CD4-positive, alpha-beta T cell treated with Interleukin-4 for 4 hours (primary cell): Measurements from ENCODE around the gene EP400.
"Not testable (repeated sequence)": the region's sequence is repeated elsewhere in the genome, so short reads cannot be mapped to it uniquely, and the experiment has no call there.

ENCODE experiments used
- DNase-seq: peaks from one replicate; pipeline ENCODE4 v3.0.0-alpha.2; 2020

EP400 gene

DNA sequence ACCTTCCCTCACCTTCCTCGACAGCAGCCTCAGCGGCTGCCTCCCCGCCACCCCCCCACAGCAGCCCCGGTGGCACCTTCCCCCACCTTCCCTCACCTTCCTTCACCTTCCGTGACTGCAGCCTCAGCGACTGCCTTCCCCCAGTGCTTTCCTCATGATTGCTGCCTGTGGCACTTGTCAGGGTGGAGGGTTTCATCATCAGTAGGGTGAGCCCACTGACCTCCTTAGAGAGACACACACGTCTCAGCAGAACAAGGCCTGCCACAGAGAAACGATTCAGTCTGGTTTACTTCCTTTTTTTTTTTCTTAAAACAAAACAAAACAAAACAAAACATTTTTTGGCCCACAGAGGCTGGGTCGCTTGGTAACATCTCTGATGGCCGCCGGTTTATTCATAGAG is 75.0 kb downstream of the EP400 start:
- no peak for DNase-seq

DNA sequence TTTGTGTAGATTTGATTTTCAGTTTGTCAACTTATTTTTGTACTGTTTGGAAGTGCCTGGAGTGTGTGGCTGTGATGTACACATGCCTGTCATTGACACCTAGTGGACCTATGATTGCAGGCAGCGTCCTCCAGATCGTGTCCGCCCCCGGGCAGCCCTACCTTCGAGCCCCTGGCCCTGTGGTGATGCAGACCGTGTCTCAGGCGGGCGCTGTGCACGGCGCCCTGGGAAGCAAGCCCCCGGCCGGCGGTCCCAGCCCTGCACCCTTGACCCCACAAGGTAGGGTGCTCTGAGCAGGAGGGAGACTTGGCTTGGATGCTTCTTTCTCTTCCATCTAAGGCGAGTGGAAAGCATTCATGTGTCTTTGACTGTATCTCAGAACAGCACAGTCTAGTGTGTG is 75.8 kb downstream of the EP400 start:
- no peak for DNase-seq

DNA sequence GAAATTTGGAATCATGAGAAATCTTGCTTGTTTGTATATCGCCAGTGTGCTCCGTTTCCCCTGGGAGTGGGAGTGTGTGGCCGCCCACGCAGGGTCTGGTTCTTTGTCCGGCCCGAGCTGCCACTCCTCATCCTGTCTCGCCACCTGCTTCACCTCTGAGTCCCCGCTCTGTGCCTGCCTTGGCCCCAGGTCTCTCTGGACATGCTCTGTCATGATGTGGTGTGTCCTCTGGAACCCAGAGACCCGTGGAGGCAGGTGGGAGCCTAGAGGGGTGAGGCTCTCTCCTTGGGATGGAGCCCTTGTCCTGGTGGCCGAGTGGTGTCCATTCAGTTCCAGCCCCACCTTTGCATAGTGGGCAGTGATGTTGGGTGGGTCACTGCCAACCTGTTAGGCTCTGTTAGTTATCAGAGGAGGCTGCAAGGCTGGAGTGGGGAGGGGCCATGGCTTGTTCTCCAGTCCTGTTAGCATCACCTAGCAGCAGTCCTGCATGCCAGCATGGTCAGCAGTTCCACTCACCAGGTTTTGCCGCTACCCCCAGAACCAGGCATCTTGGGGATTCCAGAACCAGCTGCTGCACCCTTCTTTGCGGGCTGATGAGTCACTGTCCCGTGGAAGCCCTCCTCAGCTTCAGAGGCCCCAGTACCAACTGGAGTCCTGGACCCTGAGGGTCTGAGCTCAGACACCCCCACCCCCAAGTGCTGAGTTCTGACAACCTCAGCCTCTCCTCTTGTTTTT is 76.5 kb downstream of the EP400 start:
- DNase-seq, result no peak

DNA sequence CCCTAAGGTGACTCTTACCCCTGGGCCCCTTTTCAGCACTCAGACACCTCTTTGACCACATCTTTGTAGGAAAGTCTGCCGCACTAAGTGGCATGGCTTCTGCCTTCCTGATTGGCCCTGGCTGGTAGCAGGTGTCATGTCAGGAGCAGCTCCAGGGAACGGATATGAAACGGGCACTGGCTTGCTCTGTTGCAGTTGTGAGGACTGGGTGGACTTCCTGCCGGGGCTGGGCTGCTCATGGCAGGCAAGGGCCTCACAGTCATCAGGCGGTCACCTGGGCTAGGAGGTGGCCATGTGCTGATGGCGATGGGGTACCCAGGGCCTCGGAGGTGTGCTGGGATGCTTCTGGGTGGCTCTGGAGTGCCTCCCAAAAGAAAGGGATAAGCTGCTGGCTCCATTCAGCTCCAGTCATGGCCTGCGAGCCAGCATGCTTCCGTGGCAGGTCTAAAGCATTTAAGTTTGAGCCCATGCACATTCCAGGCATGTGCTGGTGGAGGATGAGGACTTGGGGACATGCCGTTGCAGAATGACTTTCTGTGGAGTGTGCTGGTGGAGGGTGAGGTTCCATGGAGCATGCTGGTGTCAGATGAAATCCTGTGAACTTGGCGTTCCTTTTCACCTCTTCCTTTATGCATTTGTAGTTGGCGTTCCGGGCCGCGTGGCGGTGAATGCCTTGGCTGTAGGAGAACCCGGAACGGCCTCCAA is 77.2 kb downstream of the EP400 start:
- DNase-seq, result no peak

DNA sequence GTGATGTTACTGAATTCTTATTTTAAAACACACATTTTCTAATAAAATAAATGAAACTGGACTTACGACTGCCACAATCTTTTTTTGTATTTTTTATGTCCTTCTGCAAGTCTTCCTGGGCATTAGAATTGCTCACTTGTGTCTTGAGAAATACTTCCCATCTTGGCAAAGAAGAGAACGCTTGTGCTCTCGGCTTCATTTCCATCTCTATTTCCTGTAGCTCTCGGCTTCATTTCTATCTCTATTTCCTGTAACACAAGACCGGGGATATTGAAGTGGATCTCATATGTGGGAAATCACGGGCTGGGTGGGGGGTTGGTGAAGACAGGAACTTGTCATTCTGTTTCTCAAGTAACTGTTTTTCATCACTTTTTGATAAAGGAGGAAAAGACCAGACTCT is 77.9 kb downstream of the EP400 start:
- DNase-seq, result no peak

DNA sequence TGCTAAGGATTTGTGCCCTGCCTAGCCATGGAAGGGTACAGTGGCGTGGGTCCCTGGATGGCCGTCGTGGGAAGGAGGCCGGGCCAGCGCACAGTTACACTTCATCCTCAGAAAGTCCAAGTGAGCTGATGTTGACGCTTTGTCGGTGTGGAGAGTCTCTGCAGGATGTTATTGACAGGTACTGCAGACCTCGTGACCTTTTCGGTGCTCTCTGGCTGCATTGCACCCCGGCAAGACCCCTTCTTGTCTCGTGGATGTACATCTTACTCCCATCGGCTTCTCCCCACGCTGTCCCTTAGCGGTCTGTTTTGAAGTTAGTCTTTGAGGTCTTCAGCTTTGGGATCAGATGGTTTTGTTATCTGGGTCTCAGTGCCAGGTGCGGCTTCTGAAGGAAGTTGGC is 78.4 kb downstream of the EP400 start:
- no peak for DNase-seq

DNA sequence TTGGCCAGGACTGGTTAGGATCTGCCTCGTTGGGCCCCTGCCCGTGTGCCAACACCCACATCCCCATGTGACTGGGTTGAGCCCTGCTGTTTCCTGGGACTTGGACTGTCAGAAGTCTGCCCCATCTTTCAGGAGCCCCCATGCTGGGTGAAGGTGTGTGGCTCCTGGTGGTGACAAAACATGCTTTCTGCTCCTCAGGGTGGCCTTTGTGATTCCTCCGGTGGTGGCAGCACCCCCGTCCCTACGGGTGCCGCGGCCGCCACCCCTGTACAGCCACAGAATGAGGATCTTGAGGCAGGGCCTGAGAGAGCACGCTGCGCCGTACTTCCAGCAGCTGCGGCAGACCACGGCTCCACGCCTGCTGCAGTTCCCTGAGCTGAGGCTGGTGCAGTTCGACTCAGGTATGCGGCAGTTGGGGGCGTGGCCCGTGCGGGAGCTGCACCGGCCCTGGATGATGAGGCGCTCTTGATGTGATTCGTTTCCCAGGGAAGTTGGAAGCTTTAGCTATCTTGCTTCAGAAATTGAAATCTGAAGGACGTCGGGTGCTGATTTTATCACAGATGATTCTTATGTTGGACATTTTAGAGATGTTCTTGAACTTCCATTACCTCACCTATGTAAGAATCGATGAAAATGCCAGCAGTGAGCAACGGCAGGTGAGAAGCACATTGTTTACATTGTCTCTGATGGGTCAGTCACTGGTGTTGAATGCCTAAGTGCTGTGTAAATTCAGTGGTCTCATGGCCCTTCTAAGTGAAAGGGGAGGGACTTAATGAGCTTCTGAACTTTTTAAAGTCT is 80.0 kb downstream of the EP400 start:
- DNase-seq, result no peak

DNA sequence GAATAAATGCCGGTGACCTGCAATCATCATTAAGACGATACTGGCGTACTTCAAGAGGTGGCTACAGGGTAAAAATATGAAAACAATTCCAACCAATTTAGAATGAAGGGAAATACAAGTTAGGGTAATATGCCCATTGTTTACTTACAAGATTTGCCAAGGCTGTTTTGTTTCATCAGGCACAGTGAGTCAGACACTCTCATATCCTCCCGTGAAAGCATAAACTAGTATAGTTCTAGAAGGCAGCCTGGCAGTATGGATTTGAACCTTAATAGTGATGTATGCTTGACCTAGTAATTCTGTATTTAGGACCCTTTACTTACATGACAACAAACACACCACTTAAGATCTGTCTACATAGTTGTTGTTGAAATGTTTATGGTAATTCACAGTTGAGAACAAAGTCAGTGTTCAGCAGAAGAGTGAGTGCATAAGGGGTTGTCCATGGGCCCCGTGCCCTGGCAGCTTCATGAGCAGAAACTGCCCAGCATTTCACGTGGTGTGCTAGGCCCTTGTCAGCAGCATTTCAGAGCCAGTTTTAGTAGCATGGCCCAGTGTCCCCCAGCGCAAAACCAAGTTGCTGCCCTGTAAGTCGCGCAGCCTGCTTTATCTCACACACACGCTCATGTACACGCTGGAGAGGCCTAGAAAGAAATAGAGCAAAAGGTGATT is 80.8 kb downstream of the EP400 start:
- DNase-seq, result no peak

DNA sequence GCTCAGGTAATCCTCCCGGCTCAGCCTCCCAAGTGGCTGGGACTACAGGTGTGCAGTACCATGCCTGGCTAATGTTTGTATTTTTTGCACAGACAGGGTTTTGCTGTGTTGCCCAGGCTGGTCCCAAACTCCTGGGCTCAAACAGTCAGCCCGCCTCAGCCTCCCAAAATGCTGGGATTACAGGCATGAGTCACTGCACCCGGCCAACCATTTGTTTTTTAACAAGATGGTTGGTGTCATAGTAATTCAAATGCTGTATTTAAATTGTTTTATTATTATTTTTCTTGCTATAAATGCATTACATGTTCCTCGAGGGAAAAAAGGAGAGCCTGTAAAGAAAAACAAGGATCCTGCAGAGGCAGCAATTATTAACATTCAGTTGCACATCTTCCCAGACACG is 83.9 kb downstream of the EP400 start:
- DNase-seq, result no peak

DNA sequence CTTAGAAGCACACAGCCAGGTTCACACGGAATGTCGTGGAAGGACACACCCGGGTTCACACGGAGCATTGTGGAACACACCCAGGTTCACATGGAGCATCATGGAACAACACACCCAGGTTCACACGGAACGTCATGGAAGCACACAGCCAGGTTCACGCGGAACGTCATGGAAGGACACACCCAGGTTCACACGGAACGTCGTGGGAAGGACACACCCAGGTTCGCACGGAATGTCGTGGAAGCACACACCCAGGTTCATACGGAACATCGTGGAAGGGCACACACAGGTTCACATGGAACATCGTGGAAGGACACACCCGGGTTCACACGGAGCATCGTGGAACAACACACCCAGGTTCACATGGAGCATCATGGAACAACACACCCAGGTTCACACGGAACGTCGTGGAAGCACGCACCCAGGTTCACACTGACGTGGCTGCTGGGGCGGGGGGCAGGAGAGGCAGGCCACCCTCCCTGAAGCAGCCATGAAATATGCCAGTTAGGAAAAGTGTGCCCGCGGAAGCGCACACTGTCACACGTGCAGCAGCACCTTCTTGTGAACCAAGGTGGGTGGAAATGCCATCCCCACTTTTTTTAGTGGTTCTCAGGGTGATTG is 86.4 kb downstream of the EP400 start:
- no peak for DNase-seq

DNA sequence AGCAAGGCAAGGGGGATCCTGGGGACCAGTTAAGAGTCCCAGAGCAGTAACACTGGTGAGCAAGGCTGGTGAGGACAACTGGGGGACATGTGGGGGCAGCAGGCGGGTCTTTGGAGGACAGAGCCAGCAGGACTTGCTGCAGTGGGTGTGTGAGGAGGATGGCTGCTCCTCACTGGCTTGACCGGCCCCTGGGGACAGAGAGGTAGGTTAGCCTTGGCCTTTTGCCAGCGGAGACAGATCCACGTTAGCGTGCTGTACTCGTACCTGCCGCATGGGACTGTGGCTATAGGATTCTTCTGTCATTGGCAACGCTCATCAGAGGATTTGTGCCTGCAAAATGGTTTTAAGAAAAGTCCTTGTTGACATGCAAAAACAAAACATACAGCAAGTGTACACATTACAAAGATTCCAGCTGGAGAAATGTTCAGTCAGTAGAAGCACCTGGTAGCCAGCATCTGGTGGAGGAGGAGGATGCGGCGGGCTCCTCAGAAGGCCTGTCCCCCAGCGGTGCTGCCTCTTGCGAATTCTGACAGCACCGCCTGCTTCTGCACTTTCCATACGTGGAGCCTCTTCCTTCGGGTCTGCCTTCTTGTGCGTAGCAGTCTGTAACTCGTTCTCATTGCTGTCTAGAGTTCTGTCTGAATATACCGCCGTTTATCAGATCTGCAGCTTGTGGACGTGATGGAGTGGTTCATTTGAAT is 91.3 kb downstream of the EP400 start:
- no peak for DNase-seq

DNA sequence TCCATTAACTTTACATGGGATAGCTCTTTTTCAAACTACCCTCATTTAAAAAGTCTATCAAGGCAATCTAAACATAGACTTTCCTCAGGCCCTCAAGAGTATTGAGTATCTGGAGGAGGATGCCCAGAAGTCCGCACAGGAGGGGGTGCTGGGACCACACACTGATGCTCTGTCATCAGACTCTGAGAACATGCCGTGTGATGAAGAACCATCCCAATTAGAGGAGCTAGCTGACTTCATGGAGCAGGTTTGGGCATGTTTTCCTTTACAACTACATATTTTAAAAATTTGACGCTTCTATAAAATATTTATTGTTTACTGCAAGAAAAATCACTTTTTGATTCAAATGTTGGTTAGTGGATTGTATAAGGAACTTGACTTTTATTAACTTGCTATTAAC is 93.5 kb downstream of the EP400 start:
- DNase-seq, result no peak

DNA sequence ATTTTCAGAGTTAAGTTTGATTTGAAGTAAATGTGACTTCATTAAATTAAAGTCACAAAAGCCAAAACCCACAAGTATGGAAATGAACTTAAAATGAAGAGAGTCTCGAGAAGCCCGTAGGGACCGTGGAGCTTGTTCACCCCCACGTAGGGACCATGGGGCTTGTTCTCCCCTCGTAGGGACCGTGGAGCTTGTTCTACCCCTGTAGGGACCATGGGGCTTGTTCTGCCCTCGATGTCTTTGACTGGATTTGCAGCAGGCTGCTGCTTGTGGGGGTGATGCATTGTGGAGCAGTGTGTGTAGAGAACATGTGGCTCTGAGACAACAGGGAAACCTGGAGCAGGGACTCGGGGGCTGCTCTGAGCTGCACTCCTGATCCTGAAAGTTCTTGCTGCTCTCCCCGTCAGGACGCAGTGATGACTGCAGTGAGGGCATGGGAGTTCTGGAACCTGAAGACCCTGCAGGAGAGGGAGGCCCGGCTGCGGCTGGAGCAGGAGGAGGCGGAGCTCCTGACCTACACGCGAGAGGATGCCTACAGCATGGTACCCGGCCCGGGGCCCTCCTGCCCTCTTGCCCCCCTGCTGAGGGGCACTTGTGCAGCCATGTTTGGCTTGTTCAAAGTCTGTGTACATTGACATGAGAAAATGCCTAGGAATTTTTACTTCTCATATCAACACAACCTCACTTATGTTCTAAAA is 94.2 kb downstream of the EP400 start:
- no peak for DNase-seq

DNA sequence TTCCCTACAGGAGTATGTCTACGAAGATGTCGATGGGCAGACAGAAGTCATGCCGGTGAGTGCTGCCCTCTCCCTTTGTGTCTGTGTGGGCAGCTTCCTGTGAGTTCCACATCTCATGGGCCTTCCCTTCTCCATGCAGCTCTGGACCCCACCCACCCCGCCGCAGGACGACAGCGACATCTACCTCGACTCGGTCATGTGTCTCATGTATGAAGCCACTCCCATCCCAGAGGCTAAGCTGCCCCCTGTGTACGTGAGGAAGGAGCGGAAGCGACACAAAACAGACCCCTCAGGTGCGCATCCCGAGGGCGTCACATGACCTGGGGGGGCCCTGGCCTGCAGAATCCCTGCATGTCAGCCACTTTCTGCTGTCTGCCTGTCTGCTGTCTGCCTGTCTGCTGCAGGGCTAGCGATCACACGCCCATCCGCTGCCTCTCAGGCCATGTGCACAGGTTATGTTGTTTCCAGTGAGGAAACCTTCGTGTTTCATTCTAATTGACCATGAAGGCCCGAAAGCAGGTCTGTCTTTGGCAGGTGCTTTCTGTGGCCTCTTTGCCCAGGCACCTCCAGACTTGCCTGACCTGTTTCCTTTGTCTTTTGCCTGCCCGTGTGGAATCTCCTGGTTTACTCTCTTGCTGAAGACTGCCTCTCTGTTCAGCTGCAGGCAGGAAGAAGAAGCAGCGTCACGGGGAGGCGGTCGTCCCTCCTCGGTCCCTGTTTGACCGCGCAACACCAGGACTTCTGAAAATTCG is 95.1 kb downstream of the EP400 start:
- no peak for DNase-seq

DNA sequence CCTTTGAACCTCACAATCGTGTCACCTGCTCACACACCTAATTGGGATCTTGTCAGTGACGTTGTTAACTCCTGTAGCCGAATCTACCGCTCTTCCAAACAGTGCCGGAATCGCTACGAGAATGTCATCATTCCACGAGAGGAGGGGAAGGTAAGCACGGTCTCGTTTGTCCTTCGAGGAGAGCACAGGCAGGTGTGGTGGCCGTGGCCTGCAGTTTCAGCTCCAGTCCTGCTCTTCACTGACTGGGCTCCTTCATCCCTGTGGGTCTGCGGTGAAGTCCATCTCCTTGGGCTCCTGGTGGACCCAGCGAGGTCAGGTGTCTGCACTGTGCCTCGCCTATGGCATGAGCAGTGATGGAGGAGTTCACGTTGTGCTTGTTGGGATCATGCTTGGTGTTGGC is 96.0 kb downstream of the EP400 start:
- no peak for DNase-seq

DNA sequence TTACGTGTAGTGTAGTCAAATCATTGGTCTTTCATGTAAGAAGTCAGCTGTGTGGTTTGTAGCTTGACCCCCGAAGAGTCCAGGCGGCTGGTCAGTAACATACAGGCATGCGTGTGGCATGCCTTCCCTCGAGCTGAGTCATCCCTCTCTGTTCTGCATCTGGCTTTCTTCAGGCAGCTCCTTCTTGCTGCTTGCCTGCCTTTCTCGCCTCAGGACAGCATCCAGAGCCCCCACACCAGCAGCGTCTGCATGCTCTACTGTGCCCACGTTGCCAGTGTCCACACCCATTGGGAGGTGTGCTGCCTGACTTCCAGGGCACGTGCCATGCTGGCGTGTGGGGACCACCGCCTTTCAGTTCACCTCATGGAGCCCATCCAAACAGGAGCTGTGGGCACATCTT is 96.8 kb downstream of the EP400 start:
- DNase-seq, result no peak

DNA sequence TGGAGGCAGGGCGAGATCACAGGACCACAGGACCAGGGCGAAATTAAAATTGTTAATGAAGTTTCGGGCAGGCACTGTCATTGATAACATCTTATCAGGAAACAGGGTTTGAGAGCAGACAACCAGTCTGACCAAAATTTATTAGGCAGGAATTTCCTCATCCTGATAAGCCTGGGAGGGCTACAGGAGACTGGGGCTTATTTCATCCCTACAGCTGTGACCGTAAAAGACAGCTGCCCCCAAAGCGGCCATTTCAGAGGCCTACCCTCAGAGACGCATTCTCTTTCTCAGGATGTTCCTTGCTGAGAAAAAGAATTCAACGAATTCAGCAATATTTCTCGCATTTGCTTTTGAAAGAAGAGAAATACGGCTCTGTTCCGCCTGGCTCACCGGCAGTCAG is 97.9 kb downstream of the EP400 start:
- DNase-seq, result not testable (repeated sequence)

DNA sequence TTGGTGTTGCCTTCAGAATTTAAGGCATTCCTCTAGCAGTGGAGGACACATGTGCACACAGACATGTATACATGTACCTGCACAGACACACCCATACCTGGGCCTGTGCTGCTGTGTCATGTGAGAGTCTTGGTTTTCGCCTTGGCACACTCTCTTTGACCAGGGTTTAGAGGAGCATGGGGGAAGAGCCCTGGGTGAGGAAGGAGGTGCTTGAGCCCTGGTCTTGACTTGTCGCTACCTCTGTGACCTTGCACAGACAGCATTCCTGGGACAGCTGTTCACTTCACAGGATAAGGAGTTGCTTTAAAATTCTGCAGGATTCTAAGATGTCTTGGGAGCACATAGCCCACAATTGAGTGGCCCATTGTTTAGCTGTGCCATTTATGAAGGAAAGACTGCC is 99.7 kb downstream of the EP400 start:
- no peak for DNase-seq

DNA sequence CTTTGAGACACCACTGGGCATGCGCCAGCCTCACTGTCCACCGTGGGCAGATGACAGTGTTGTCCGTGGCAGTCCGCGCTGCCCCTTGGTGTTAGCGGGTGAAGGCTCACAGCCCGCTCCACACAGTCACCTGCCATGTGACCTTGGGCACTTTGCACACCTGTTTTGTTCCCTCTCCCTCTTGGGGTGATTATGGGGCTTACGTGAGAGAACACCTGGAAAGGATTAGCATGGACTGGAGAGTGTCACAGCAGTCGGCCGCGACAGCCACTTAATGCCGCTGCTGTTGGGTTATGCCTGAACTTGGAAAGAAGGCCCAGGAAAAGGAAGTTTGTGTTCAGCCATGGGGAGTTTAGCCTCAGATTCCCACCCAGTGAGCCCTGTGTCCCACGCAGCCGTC is 100.1 kb downstream of the EP400 start:
- no peak for DNase-seq

DNA sequence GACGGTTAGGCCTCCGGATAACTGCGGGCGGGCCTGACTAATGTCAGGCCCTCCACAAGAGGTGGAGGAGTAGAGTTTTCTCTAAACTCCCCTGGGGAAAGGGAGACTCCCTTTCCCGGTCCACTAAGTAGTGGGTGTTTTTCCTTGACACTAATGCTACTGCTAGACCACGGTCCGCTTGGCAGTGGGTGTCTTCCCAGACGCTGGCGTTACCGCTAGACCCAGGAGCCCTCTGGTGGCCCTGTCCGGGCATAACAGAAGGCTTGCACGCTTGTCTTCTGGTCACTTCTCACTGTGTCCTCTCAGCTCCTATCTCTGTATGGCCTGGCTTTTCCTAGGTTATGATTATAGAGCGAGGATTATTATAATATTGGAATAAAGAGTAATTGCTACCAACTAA is 102.0 kb downstream of the EP400 start:
- not testable (repeated sequence) for DNase-seq
